Thyroid gland (tissue), 4 donors: ENCODE measurements around the gene RSPH10B.

ENCODE experiments used
- POLR2A ChIP-seq, 2 donors: fragments of 450-650 bp; IDR thresholded peaks; one replicate each; pipeline ENCODE4 v1.6.1; 2017; ENCODE audit warnings: antibody characterized with exemption in 2 of 2, mild to moderate bottlenecking in 2 of 2, moderate library complexity in 1 of 2
- TF ChIP-seq, protein P1 (sequence below), 6 experiments: fragments of 200-600 bp in 3 of 6; fragments of 450-650 bp in 3 of 6; sonication (generic) in 3 of 6; IDR thresholded peaks; one replicate each; pipeline ENCODE4 v1.5.1; 2016 to 2019; ENCODE audit warnings: antibody characterized with exemption in 6 of 6, mild to moderate bottlenecking in 2 of 6, inconsistent platforms in 1 of 6, moderate library complexity in 1 of 6

DNA sequence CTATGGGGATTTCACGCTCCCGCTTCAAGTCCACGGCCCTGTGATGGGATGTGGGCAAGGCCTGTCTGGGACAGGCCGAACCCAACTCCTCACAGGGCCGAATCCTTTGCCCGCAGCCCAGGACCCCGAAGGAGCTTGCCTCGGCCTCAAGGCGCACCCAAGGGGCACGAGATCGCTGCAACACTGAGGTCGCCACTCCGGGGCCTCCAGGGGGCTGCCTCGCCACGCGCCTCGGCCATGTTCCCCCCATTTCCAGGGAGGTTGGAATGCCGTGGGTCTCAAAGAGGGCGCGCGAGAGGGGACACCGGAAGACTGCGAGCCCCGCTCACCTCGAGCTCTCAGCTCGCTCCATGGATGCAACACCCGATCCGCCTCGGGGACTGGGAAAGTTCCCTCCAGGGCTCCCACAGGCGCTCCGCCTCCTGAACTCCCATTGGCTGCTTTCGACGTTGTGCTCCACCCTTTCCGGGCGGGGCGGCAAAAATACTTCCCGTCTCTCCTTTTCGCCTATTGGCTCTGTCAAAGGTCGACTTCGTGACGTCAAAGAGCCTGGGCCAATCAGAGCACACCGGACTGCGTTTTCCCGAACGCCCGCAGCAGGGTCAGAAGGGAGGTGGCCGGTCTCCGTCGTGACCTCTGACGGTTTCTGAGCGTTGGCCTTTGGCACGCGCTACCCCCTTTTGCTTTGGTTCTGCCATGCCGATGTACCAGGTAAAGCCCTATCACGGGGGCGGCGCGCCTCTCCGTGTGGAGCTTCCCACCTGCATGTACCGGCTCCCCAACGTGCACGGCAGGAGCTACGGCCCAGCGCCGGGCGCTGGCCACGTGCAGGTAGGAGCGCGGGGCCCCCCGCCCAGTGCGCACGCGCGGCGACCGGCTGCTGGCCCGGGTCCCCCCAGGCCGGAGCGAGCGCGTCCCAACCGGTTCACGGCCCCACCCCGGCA, 38.5 kb upstream of the RSPH10B start, which contains the start of the genes AIMP2 and PMS2:
- TF ChIP-seq, protein P1, sequence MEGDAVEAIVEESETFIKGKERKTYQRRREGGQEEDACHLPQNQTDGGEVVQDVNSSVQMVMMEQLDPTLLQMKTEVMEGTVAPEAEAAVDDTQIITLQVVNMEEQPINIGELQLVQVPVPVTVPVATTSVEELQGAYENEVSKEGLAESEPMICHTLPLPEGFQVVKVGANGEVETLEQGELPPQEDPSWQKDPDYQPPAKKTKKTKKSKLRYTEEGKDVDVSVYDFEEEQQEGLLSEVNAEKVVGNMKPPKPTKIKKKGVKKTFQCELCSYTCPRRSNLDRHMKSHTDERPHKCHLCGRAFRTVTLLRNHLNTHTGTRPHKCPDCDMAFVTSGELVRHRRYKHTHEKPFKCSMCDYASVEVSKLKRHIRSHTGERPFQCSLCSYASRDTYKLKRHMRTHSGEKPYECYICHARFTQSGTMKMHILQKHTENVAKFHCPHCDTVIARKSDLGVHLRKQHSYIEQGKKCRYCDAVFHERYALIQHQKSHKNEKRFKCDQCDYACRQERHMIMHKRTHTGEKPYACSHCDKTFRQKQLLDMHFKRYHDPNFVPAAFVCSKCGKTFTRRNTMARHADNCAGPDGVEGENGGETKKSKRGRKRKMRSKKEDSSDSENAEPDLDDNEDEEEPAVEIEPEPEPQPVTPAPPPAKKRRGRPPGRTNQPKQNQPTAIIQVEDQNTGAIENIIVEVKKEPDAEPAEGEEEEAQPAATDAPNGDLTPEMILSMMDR (IDR thresholded peaks at IDR 0.05), result peak in 2 of 6 experiments; percentile 7 to 25
- TF ChIP-seq POLR2A (IDR thresholded peaks at IDR 0.05), result peak in 1 of 2 donors; percentile 87
